ENCODE results near the gene ARRDC4. TPM values are rescaled to one million over a fixed set of nuclear protein-coding genes. Genes with fewer than 3 reads are reported as not detected.

Gene ARRDC4
- total and polyA plus RNA-seq, 2 donors (not counting 3 experiments of a cell fraction or from before 2014, with no cell fraction given): 0.97 to 1.2 TPM

- TF ChIP-seq CTCF (IDR thresholded peaks at IDR 0.05; ENCODE audit: extremely low read depth in 1 of 2, insufficient read depth in 1 of 2, low read depth in 1 of 2, low read length in 2 of 2) (no peak), MYC (IDR thresholded peaks at IDR 0.05; ENCODE audit: low read depth, low read length) (no peak), FOS (IDR thresholded peaks at IDR 0.05; ENCODE audit: borderline replicate concordance, insufficient read depth, low read length) (no peak), EZH2 (IDR thresholded peaks at IDR 0.05; ENCODE audit: borderline replicate concordance, low read depth, low read length, severe bottlenecking) (no peak), POLR2AphosphoS5 (IDR thresholded peaks at IDR 0.05; ENCODE audit: insufficient read depth, low read depth, low read length) (no peak), GATA2 (IDR thresholded peaks at IDR 0.05; ENCODE audit: insufficient read depth, insufficient read length, low read depth, low read length) (no peak)
- no peaks in the 10 kb centered on the region for H3K36me3 ChIP-seq (ENCODE audit: control insufficient read depth in 2 of 2, extremely low read depth in 1 of 2, insufficient read depth in 2 of 2, low read length in 2 of 2)
Measured at GRCh38 chr15:97981058-97981457, 20.6 kb downstream of the ARRDC4 start.

DNA sequence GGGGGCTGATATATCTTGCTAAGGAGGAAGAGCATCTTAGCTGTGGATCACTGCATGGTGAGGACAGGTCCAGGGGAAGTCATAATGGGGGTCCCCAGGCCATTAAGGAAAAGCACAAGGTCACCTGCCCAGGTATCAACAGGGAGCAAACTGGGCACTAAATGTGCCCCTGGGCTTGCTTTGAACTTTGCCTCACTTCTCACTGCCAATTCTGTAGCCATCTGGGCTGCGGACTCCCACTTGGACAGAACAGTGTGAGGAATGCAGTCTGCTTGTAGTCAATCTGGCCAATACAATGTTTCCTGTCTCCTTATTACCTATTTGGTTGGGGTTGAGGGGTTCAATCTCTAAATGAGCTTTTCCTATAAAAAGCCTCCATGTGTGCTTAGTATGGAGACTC, 21.3 kb downstream of the ARRDC4 start:
- Histone ChIP-seq H3K9me1 (replicated peaks; ENCODE audit: control insufficient read depth, extremely low read depth, insufficient read depth, low read length) (no peaks in the 10 kb centered on the region), H3K36me3 (ENCODE audit: control insufficient read depth in 2 of 2, extremely low read depth in 1 of 2, insufficient read depth in 2 of 2, low read length in 2 of 2) (no peaks in the 10 kb centered on the region), H3K4me3 (replicated peaks in 1 of 3; ENCODE audit: insufficient read depth in 1 of 3, low read depth in 1 of 3, low read length in 3 of 3) (no peak overlapping the region), H2AFZ (ENCODE audit: low read depth, low read length) (no peak overlapping the region), H4K20me1 (replicated peaks; ENCODE audit: control insufficient read depth, extremely low read depth, insufficient read depth, low read length) (no peaks in the 10 kb centered on the region), H3K27ac (ENCODE audit: insufficient read depth, low read depth, low read length) (no peak overlapping the region), H3K27me3 (ENCODE audit: control insufficient read depth in 2 of 2, insufficient read depth in 2 of 2, low read length in 2 of 2) (no peaks in the 10 kb centered on the region), H3K4me2 (ENCODE audit: insufficient read depth, low read length) (no peak overlapping the region), H3K9ac (replicated peaks; ENCODE audit: extremely low read depth, insufficient read depth, low read length) (no peak overlapping the region), H3K79me2 (ENCODE audit: control insufficient read depth, insufficient read depth, low read length) (no peaks in the 10 kb centered on the region), H3K9me3 (replicated peaks; ENCODE audit: control insufficient read depth, insufficient read depth, low read length) (no peaks in the 10 kb centered on the region), H3K4me1 (ENCODE audit: control insufficient read depth, extremely low read depth, insufficient read depth, low read length) (peaks cover 7% of the 10 kb centered on the region)
- BruUV-seq (replicated peaks): no TSS peak
- intact Hi-C loops (cut with micrococcal nuclease): no loop called here
- POLR2A ChIA-PET: no interaction called here
- CTCF ChIA-PET: no interaction called here
- DNase-seq (ENCODE audit: low read depth, low spot score) (no peak), FAIRE-seq (no peak)
- TF ChIP-seq MYC (IDR thresholded peaks at IDR 0.05; ENCODE audit: low read depth, low read length) (no peak), GATA2 (IDR thresholded peaks at IDR 0.05; ENCODE audit: insufficient read depth, insufficient read length, low read depth, low read length) (no peak), CTCF (IDR thresholded peaks at IDR 0.05; ENCODE audit: extremely low read depth in 1 of 2, insufficient read depth in 1 of 2, low read depth in 1 of 2, low read length in 2 of 2) (no peak), FOS (IDR thresholded peaks at IDR 0.05; ENCODE audit: borderline replicate concordance, insufficient read depth, low read length) (no peak), POLR2AphosphoS5 (IDR thresholded peaks at IDR 0.05; ENCODE audit: insufficient read depth, low read depth, low read length) (no peak), JUN (IDR thresholded peaks at IDR 0.05; ENCODE audit: borderline replicate concordance, insufficient read depth, insufficient read length, low read depth) (no peak), EZH2 (IDR thresholded peaks at IDR 0.05; ENCODE audit: borderline replicate concordance, low read depth, low read length, severe bottlenecking) (no peak), POLR2A (IDR thresholded peaks at IDR 0.05; ENCODE audit: low read depth, low read length) (no peak)
- TF ChIP-seq, protein P1, sequence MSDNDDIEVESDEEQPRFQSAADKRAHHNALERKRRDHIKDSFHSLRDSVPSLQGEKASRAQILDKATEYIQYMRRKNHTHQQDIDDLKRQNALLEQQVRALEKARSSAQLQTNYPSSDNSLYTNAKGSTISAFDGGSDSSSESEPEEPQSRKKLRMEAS (IDR thresholded peaks at IDR 0.05; ENCODE audit: insufficient read depth, insufficient read length): no peak
- dilution Hi-C loops (cut with MboI; ENCODE audit: extremely low pct_ligation_motif_present, low sequenced_read_pairs): no loop called here

More at GRCh38 chr15:97981058-97981457, 20.6 kb downstream of the ARRDC4 start:
- H3K9me3 ChIP-seq (replicated peaks; ENCODE audit: control insufficient read depth, insufficient read depth, low read length): no peaks in the 10 kb centered on the region
- no peak overlapping the region for H3K4me2 ChIP-seq (ENCODE audit: insufficient read depth, low read length)
- no peak overlapping the region for H3K4me3 ChIP-seq (replicated peaks in 1 of 3; ENCODE audit: insufficient read depth in 1 of 3, low read depth in 1 of 3, low read length in 3 of 3)
- H3K79me2 ChIP-seq (ENCODE audit: control insufficient read depth, insufficient read depth, low read length): no peaks in the 10 kb centered on the region
- no peak overlapping the region for H3K27ac ChIP-seq (ENCODE audit: insufficient read depth, low read depth, low read length)
- no peak overlapping the region for H2AFZ ChIP-seq (ENCODE audit: low read depth, low read length)
- no peak for DNase-seq (ENCODE audit: low read depth, low spot score)
- dilution Hi-C loops (cut with MboI; ENCODE audit: extremely low pct_ligation_motif_present, low sequenced_read_pairs) (no loop called here), intact Hi-C loops (cut with micrococcal nuclease) (no loop called here)
- no peak for FAIRE-seq
- no peak overlapping the region for H3K9ac ChIP-seq (replicated peaks; ENCODE audit: extremely low read depth, insufficient read depth, low read length)
- peaks cover 7% of the 10 kb centered on the region for H3K4me1 ChIP-seq (ENCODE audit: control insufficient read depth, extremely low read depth, insufficient read depth, low read length)
- CTCF ChIA-PET: no interaction called here
- H3K9me1 ChIP-seq (replicated peaks; ENCODE audit: control insufficient read depth, extremely low read depth, insufficient read depth, low read length): no peaks in the 10 kb centered on the region
- POLR2A ChIA-PET: no interaction called here
- H3K27me3 ChIP-seq (ENCODE audit: control insufficient read depth in 2 of 2, insufficient read depth in 2 of 2, low read length in 2 of 2): no peaks in the 10 kb centered on the region
- BruUV-seq (replicated peaks): no TSS peak
- no peaks in the 10 kb centered on the region for H4K20me1 ChIP-seq (replicated peaks; ENCODE audit: control insufficient read depth, extremely low read depth, insufficient read depth, low read length)
